ENCODE results near the gene DGKG.

GRCh38 chr3:186212611-186213010 is 149.4 kb downstream of the DGKG start:
- TF ChIP-seq, protein P1, sequence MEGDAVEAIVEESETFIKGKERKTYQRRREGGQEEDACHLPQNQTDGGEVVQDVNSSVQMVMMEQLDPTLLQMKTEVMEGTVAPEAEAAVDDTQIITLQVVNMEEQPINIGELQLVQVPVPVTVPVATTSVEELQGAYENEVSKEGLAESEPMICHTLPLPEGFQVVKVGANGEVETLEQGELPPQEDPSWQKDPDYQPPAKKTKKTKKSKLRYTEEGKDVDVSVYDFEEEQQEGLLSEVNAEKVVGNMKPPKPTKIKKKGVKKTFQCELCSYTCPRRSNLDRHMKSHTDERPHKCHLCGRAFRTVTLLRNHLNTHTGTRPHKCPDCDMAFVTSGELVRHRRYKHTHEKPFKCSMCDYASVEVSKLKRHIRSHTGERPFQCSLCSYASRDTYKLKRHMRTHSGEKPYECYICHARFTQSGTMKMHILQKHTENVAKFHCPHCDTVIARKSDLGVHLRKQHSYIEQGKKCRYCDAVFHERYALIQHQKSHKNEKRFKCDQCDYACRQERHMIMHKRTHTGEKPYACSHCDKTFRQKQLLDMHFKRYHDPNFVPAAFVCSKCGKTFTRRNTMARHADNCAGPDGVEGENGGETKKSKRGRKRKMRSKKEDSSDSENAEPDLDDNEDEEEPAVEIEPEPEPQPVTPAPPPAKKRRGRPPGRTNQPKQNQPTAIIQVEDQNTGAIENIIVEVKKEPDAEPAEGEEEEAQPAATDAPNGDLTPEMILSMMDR (IDR thresholded peaks at IDR 0.05): no peak
- TF ChIP-seq POLR2AphosphoS5 (IDR thresholded peaks at IDR 0.05): no peak

Measured in breast epithelium (tissue), 3 donors.